SKM-1 (cell line): ENCODE data around the gene UBXN10.

Experiments
- DNase-seq: peaks from one replicate; lab custom pipeline; 2025; ENCODE audit not compliant: unreplicated experiment; lab: John Stamatoyannopoulos, UW

UBXN10 gene

GRCh38 chr1:20185834-20186782 lies at the start of gene UBXN10, which contains the start of gene PLA2G2C:
Gene UBXN10 (plus strand): TSS chr1:20186096. CDS start chr1:20190562, 4,466 bp downstream.
Gene PLA2G2C (minus strand): TSS chr1:20186518. CDS start chr1:20177363, 9,155 bp downstream.
- DNase-seq: no peak

GRCh38 chr1:20136249-20136648 lies 49.6 kb upstream of the UBXN10 start:
- no peak for DNase-seq

- no peak for DNase-seq
Observed at GRCh38 chr1:20137055-20137454, 48.8 kb upstream of the UBXN10 start.

GRCh38 chr1:20137604-20138003 lies 48.3 kb upstream of the UBXN10 start:
- DNase-seq: no peak

- no peak for DNase-seq
Observed at GRCh38 chr1:20138346-20138745, 47.5 kb upstream of the UBXN10 start.

GRCh38 chr1:20138961-20139550 lies 46.8 kb upstream of the UBXN10 start, which contains the start of gene PLA2G2F:
Gene PLA2G2F (plus strand): TSS chr1:20139323. CDS start chr1:20139428, 105 bp downstream.
- no peak for DNase-seq

GRCh38 chr1:20139776-20140612 lies 45.9 kb upstream of the UBXN10 start:
- DNase-seq: no peak

- no peak for DNase-seq
Observed at GRCh38 chr1:20141001-20141400, 44.9 kb upstream of the UBXN10 start.

GRCh38 chr1:20141466-20141865 lies 44.4 kb upstream of the UBXN10 start:
- DNase-seq: no peak

- no peak for DNase-seq
Observed at GRCh38 chr1:20142001-20142710, 43.7 kb upstream of the UBXN10 start.

GRCh38 chr1:20143318-20143717 lies 42.6 kb upstream of the UBXN10 start:
- no peak for DNase-seq

GRCh38 chr1:20143734-20144565 lies 41.9 kb upstream of the UBXN10 start:
- no peak for DNase-seq

GRCh38 chr1:20147846-20148570 lies 37.9 kb upstream of the UBXN10 start:
- DNase-seq: no peak

- no peak for DNase-seq
Observed at GRCh38 chr1:20148571-20149500, 37.1 kb upstream of the UBXN10 start.

- no peak for DNase-seq
Observed at GRCh38 chr1:20149601-20150325, 36.1 kb upstream of the UBXN10 start.

GRCh38 chr1:20150326-20150705 lies 35.6 kb upstream of the UBXN10 start:
- DNase-seq: no peak

GRCh38 chr1:20150969-20151368 lies 34.9 kb upstream of the UBXN10 start:
- DNase-seq: no peak
